Endothelial cell of umbilical vein (primary cell): ENCODE data around the gene GPR32. TPM values are rescaled to one million over a fixed set of nuclear protein-coding genes. Genes with fewer than 3 reads are reported as not detected.
A peak's percentile ranks its signal among the peaks of the same experiment; 100 is the strongest.
"Not testable (repeated sequence)": the region's sequence is repeated elsewhere in the genome, so short reads cannot be mapped to it uniquely, and the experiment has no call there.

Source experiments
- Bru-seq: library from RNA; stranded (reverse); fragments of 400-500 nt; gene quantifications from one replicate; lab custom pipeline; 2021; lab: Mats Ljungman, UMichigan
- BruChase-seq, 2 experiments: library from RNA; stranded (reverse); fragments of 400-500 nt; gene quantifications; one replicate each; lab custom pipeline; 2021; lab: Mats Ljungman, UMichigan
- BruUV-seq: library from RNA; stranded (reverse); fragments of 400-500 nt; replicated peaks from 2 replicates; lab custom pipeline; 2021; lab: Mats Ljungman, UMichigan
- CTCF ChIA-PET: fragments of 300-600, 350-600 bp; sonication (Branson Sonifier 250); formaldehyde crosslinking; loops from one replicate; lab custom pipeline; 2021; ENCODE audit warnings: antibody characterized with exemption, inconsistent platforms; lab: Charles Lee
- POLR2A ChIA-PET: fragments of 300-600, 350-600 bp; sonication (Branson Sonifier 250); formaldehyde crosslinking; loops from one replicate; lab custom pipeline; 2021; ENCODE audit warnings: antibody characterized with exemption, inconsistent platforms; lab: Charles Lee
- DNase-seq: peaks from one replicate; pipeline ENCODE4 v3.0.0-alpha.2; 2011; ENCODE audit warnings: low read depth, low spot score
- FAIRE-seq: peaks from 2 replicates; lab custom pipeline; 2011; peaks lifted over from hg19 to GRCh38; lab: Jason Lieb, UNC
- H2AFZ ChIP-seq: 2 replicates; pipeline ENCODE4 v1.6.0; 2012; ENCODE audit warnings: low read depth, low read length, control low read depth, inconsistent platforms
- H3K27ac ChIP-seq: 2 replicates; pipeline ENCODE4 v1.5.1; 2011; ENCODE audit warnings: low read depth, mild to moderate bottlenecking, control low read depth, low read length, moderate library complexity; ENCODE audit not compliant: insufficient read depth
- H3K27me3 ChIP-seq, 2 experiments: 2 replicates each; pipeline versions ENCODE4 v1.6.0 to v1.6.1; 2011; ENCODE audit warnings: low read length in 2 of 2, mixed read lengths in 1 of 2; ENCODE audit not compliant: control insufficient read depth in 2 of 2, insufficient read depth in 2 of 2
- H3K36me3 ChIP-seq, 2 experiments: 2 replicates in 1 of 2; 3 replicates in 1 of 2; pipeline ENCODE4 v1.5.1; 2011; ENCODE audit warnings: low read length in 2 of 2, mild to moderate bottlenecking in 1 of 2, moderate library complexity in 1 of 2; ENCODE audit not compliant: control insufficient read depth in 2 of 2, insufficient read depth in 2 of 2; ENCODE audit errors: extremely low read depth in 1 of 2
- H3K4me1 ChIP-seq: 3 replicates; pipeline ENCODE4 v1.5.1; 2011; ENCODE audit warnings: mild to moderate bottlenecking, low read length; ENCODE audit not compliant: control insufficient read depth, insufficient read depth; ENCODE audit errors: extremely low read depth
- H3K4me2 ChIP-seq: 2 replicates; pipeline ENCODE4 v1.6.1; 2011; ENCODE audit warnings: low read length, control low read depth, mixed read lengths; ENCODE audit not compliant: insufficient read depth
- H3K4me3 ChIP-seq, 3 experiments: fragments of 200-600 bp in 1 of 3; sonication (generic), shearing (Covaris generic) in 1 of 3; replicated peaks in 1 of 3; 2 replicates each; pipeline ENCODE4 v1.5.1; 2011 to 2016; ENCODE audit warnings: control low read depth in 3 of 3, low read length in 3 of 3, mild to moderate bottlenecking in 2 of 3, inconsistent platforms in 1 of 3, low read depth in 1 of 3, moderate library complexity in 1 of 3; ENCODE audit not compliant: insufficient read depth in 1 of 3
- H3K79me2 ChIP-seq: 2 replicates; pipeline ENCODE4 v1.6.0; 2012; ENCODE audit warnings: low read length, inconsistent platforms; ENCODE audit not compliant: control insufficient read depth, insufficient read depth
- H3K9ac ChIP-seq: replicated peaks from 2 replicates; pipeline ENCODE3; 2011; ENCODE audit warnings: low read length, control low read depth; ENCODE audit not compliant: insufficient read depth; ENCODE audit errors: extremely low read depth
- H3K9me1 ChIP-seq: replicated peaks from 3 replicates; pipeline ENCODE4 v1.6.0; 2011; ENCODE audit warnings: mild to moderate bottlenecking, low read length; ENCODE audit not compliant: control insufficient read depth, insufficient read depth; ENCODE audit errors: extremely low read depth
- H3K9me3 ChIP-seq: replicated peaks from 2 replicates; pipeline ENCODE4 v1.5.1; 2012; ENCODE audit warnings: low read length, inconsistent platforms; ENCODE audit not compliant: control insufficient read depth, insufficient read depth
- H4K20me1 ChIP-seq: replicated peaks from 2 replicates; pipeline ENCODE3; 2011; ENCODE audit warnings: mild to moderate bottlenecking, low read length; ENCODE audit not compliant: control insufficient read depth, insufficient read depth; ENCODE audit errors: extremely low read depth
- POLR2A ChIP-seq: IDR thresholded peaks from 2 replicates; pipeline ENCODE4 v1.6.1; 2012; ENCODE audit warnings: low read depth, mild to moderate bottlenecking, control low read depth, low read length
- dilution Hi-C: fragments of 300-500 bp; cut with MboI; formaldehyde crosslinking; loops from one replicate; pipeline ENCODE4 v1.15.0; 2019; ENCODE audit warnings: low sequenced_read_pairs; ENCODE audit not compliant: extremely low pct_ligation_motif_present
- intact Hi-C: fragments of 100-400 bp; cut with micrococcal nuclease; formaldehyde crosslinking; loops from one replicate; pipeline ENCODE4 v1.10.0; 2022
- long read RNA-seq: library from polyadenylated mRNA; stranded (forward); transcript quantifications from one replicate; pipeline ENCODE4 v2.0.0, GENCODE V29; 2021
- polyA minus RNA-seq, 3 experiments: library from RNA; depleted of rRNA, polyadenylated mRNA; stranded (reverse); fragments of >200 nt; gene quantifications; 1 replicate in 1 of 3; 2 replicates in 2 of 3; pipeline ENCODE4 v1.2.3, GENCODE V29; 2011
- polyA plus RNA-seq, 4 experiments: library from polyadenylated mRNA; depleted of rRNA in 3 of 4; stranded (reverse) in 3 of 4; unstranded in 1 of 4; fragments of >200 nt; gene quantifications; 2 replicates each; pipeline versions ENCODE4 v1.2.1 to v1.2.3, GENCODE V29; 2011 to 2012; ENCODE audit warnings: missing spikeins in 1 of 4
- total RNA-seq: library from RNA; stranded (reverse); gene quantifications from 2 replicates; pipeline ENCODE4 v1.2.3, GENCODE V29; 2021
- TF ChIP-seq, protein P1 (sequence below), 2 donors: IDR thresholded peaks; 1 replicate in 1 of 2; 2 replicates in 1 of 2; pipeline ENCODE4 v1.5.1; 2011; ENCODE audit warnings: low read length in 2 of 2, mild to moderate bottlenecking in 2 of 2, moderate library complexity in 2 of 2, control low read depth in 1 of 2, inconsistent platforms in 1 of 2, low read depth in 1 of 2; ENCODE audit not compliant: insufficient read depth in 1 of 2; ENCODE audit errors: extremely low read depth in 1 of 2

GPR32 gene, protein sequence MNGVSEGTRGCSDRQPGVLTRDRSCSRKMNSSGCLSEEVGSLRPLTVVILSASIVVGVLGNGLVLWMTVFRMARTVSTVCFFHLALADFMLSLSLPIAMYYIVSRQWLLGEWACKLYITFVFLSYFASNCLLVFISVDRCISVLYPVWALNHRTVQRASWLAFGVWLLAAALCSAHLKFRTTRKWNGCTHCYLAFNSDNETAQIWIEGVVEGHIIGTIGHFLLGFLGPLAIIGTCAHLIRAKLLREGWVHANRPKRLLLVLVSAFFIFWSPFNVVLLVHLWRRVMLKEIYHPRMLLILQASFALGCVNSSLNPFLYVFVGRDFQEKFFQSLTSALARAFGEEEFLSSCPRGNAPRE
- total RNA-seq = not detected in 2 replicates
- polyA plus RNA-seq = not detected in 2 replicates
- not detected in 2 replicates for polyA plus RNA-seq (2011; cell fraction: cytosol; rRNA removed)
- polyA plus RNA-seq (2011; cell fraction: nucleus; rRNA removed) = not detected in 2 replicates
- not detected in 2 replicates for polyA plus RNA-seq (2012)
- polyA minus RNA-seq = not detected in 2 replicates
- not detected for polyA minus RNA-seq (2011; cell fraction: cytosol; rRNA and poly(A)+ RNA removed)
- polyA minus RNA-seq (2011; cell fraction: nucleus; rRNA and poly(A)+ RNA removed) = not detected in 2 replicates
- Bru-seq, nascent RNA = not detected
- not detected for BruChase-seq, experiment 1, labeled RNA remaining after a 6-hour chase
- not detected for BruChase-seq, experiment 2, labeled RNA remaining after a 2-hour chase
- long read RNA-seq = 0 reads

DNA sequence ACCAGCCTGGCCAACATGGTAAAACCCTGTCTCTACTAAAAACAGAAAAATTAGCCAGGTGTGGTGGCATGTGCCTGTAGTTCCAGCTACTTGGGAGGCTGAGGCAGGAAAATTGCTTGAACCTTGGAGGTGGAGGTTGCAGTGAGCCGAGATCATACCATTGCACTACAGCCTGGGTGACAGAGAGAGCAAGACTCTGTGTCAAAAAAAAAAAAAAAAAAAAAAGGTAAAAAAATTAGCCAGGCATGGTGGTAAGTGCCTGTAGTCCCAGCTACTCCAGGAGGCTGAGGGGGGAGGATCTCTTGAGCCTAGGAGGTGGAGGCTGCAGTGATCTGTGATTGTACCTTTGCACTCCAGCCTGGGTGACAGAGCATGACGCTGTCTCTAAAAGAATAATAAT lies at the start of gene GPR32:
GPR32 (plus strand) TSS at position 301 of the 400 bp plus-strand sequence. CDS start 137 bp downstream, outside the sequence.
- FAIRE-seq = not testable (repeated sequence)

DNA sequence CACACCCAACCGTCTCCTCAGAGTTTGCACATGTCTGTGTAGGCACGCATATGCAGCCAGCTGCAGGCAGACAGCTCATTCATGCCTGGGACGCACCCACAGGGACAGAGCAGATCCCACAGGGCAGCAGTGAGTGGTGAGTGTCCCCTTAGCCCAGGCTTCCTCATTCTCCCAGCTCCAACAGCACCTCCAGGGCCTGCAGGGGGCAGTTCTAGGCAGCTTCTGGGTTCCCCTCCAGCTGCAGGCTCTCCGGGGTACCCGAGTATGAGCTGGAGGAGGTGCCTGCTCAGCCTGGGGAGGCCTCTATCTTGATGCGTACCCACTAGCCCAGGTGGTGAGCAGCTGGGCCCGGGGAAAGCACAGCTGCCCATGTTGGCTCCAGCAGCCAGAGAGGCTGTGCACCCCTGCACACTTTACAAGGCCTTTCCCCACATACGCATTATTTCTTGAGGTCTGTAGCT lies 49.3 kb upstream of the GPR32 start:
- no peak overlapping the region for H3K4me3 ChIP-seq
- no peaks in the 10 kb centered on the region for H3K9me3 ChIP-seq
- no peaks in the 10 kb centered on the region for H3K79me2 ChIP-seq
- H3K9me1 ChIP-seq = no peaks in the 10 kb centered on the region
- no TSS peak for BruUV-seq
- peaks cover 3% of the 10 kb centered on the region in 2 experiments for H3K27me3 ChIP-seq
- POLR2A ChIA-PET = interaction anchor here (0.6 kb wide), 1 partner anchor 8 kb away, joined by 5 read pairs; no protein-coding TSS in a partner anchor
- dilution Hi-C loops = no loop called here
- H4K20me1 ChIP-seq = no peaks in the 10 kb centered on the region
- CTCF ChIA-PET = interaction anchor here (0.6 to 1.4 kb wide), 7 partner anchors 15 to 936 kb away, joined by 3 to 7 read pairs (median 3); no protein-coding TSS in a partner anchor
- peaks cover 16% of the 10 kb centered on the region for H3K4me1 ChIP-seq
- DNase-seq = no peak
- H3K9ac ChIP-seq = no peak overlapping the region
- H2AFZ ChIP-seq = no peak overlapping the region
- TF ChIP-seq, protein P1, sequence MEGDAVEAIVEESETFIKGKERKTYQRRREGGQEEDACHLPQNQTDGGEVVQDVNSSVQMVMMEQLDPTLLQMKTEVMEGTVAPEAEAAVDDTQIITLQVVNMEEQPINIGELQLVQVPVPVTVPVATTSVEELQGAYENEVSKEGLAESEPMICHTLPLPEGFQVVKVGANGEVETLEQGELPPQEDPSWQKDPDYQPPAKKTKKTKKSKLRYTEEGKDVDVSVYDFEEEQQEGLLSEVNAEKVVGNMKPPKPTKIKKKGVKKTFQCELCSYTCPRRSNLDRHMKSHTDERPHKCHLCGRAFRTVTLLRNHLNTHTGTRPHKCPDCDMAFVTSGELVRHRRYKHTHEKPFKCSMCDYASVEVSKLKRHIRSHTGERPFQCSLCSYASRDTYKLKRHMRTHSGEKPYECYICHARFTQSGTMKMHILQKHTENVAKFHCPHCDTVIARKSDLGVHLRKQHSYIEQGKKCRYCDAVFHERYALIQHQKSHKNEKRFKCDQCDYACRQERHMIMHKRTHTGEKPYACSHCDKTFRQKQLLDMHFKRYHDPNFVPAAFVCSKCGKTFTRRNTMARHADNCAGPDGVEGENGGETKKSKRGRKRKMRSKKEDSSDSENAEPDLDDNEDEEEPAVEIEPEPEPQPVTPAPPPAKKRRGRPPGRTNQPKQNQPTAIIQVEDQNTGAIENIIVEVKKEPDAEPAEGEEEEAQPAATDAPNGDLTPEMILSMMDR (IDR thresholded peaks at IDR 0.05; ENCODE audit: extremely low read depth in 1 of 2, insufficient read depth in 1 of 2, low read depth in 1 of 2, low read length in 2 of 2) = peak in 1 of 2 donors; percentile 14
- no peak for TF ChIP-seq POLR2A
- no peak overlapping the region for H3K4me2 ChIP-seq
- H3K36me3 ChIP-seq = no peaks in the 10 kb centered on the region
- intact Hi-C loops = loop anchor here (5.0 kb wide), 3 partner anchors 114 to 394 kb away; partner anchors contain the start of gene KCNC3
- H3K27ac ChIP-seq = no peak overlapping the region
- FAIRE-seq = no peak

More for the DNA sequence above, at the start of gene GPR32:
- H3K4me1 ChIP-seq, BruUV-seq, H3K27ac ChIP-seq, DNase-seq, H3K4me3 ChIP-seq, H3K79me2 ChIP-seq, H2AFZ ChIP-seq, H3K9me3 ChIP-seq, dilution Hi-C loops, H3K9me1 ChIP-seq, H3K9ac ChIP-seq, H3K4me2 ChIP-seq, H3K27me3 ChIP-seq, H4K20me1 ChIP-seq, POLR2A ChIA-PET, H3K36me3 ChIP-seq, intact Hi-C loops: not testable (repeated sequence)
- CTCF ChIA-PET = interaction anchor here (1.0 kb wide), 1 partner anchor 16 kb away, joined by 3 read pairs; no protein-coding TSS in a partner anchor
